ENCODE measurements around the gene CNPY4.

Gene CNPY4

DNA sequence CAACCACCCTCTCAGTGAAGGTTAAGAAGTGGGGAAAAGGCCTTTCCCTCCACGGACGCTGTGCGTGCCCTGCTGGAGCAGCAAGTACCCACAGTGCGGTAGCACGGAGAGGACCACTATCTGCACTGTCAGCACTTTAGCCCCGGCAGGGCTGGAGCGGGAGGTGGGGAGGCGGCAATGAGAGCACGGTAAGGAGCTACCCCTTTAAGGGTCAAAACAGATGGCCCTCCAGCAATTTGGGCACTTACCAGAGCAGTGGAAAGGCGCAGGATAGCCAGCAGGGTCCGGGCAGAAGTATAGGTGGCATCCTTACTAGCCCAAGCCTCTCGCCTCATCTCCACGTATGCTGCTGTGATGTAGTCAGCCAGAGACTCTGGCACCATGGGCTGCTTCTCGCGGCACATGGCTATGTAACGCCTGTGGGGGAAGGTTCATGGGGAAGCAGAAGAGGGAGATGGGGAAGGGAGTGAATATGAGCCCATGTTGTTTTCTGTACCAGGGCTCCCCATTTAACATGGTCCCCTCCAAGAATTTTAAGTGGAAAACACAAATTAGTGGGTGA lies 25.4 kb upstream of the CNPY4 start:
- TF ChIP-seq, protein P1, sequence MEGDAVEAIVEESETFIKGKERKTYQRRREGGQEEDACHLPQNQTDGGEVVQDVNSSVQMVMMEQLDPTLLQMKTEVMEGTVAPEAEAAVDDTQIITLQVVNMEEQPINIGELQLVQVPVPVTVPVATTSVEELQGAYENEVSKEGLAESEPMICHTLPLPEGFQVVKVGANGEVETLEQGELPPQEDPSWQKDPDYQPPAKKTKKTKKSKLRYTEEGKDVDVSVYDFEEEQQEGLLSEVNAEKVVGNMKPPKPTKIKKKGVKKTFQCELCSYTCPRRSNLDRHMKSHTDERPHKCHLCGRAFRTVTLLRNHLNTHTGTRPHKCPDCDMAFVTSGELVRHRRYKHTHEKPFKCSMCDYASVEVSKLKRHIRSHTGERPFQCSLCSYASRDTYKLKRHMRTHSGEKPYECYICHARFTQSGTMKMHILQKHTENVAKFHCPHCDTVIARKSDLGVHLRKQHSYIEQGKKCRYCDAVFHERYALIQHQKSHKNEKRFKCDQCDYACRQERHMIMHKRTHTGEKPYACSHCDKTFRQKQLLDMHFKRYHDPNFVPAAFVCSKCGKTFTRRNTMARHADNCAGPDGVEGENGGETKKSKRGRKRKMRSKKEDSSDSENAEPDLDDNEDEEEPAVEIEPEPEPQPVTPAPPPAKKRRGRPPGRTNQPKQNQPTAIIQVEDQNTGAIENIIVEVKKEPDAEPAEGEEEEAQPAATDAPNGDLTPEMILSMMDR (IDR thresholded peaks at IDR 0.05; ENCODE audit: insufficient read depth, low read length, poor library complexity, severe bottlenecking), result no peak
- H3K36me3 ChIP-seq (ENCODE audit: control insufficient read depth, insufficient read depth, low read length), result peaks cover 68% of the 10 kb centered on the region
- DNase-seq (ENCODE audit: extremely low read depth, insufficient read length), result no peak

DNA sequence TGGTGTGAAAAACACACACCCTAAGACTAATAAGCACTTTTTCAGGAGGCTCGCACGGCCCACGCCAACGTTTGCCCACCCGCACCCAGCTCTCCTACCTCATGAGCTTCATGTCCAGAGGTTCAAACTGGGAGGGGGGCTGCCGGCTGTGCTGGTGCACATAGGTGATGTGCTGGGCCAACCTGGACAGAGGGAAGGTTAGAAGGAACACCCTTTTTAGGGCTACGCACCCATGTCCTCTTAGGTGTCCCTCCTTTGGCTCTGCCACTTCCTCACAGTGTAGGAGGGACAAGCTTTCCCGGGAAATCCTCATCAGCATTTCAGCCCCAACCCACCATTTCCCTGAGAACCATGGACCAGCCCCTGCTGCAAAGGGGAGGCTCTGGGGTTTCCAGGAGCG lies 24.1 kb upstream of the CNPY4 start:
- TF ChIP-seq, protein P1 (IDR thresholded peaks at IDR 0.05; ENCODE audit: insufficient read depth, low read length, poor library complexity, severe bottlenecking), result no peak
- no peak for DNase-seq (ENCODE audit: extremely low read depth, insufficient read length)
- Histone ChIP-seq H3K36me3 (ENCODE audit: control insufficient read depth, insufficient read depth, low read length) (peaks cover 74% of the 10 kb centered on the region), H3K27me3 (replicated peaks; ENCODE audit: control insufficient read depth, insufficient read depth, low read length) (no peaks in the 10 kb centered on the region), H3K4me3 (replicated peaks; ENCODE audit: low read depth, low read length) (no peak overlapping the region)

More for the DNA sequence above, 25.4 kb upstream of the CNPY4 start:
- no peaks in the 10 kb centered on the region for H3K27me3 ChIP-seq (replicated peaks; ENCODE audit: control insufficient read depth, insufficient read depth, low read length)
- H3K4me3 ChIP-seq (replicated peaks; ENCODE audit: low read depth, low read length), result no peak overlapping the region

DNA sequence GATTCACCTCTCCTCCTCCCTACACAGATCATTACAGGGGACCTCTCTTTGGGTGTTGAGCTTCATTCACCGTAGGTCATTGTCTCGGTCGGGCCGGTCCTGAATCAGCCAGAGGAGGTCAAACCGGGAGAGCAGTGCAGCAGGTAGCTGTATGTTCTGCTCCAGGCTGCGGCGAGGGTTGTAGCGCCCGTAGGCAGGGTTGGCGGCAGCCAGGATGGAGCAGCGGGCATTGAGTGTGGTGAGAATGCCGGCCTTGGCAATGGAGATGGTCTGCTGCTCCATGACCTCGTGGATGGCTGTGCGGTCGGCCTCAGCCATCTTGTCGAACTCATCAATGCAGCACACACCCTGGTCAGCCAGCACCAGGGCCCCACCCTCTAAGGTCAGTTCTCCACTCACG lies 23.7 kb upstream of the CNPY4 start:
- no peak overlapping the region for H3K4me3 ChIP-seq (replicated peaks; ENCODE audit: low read depth, low read length)
- no peak for DNase-seq (ENCODE audit: extremely low read depth, insufficient read length)
- H3K27me3 ChIP-seq (replicated peaks; ENCODE audit: control insufficient read depth, insufficient read depth, low read length), result no peaks in the 10 kb centered on the region
- peaks cover 70% of the 10 kb centered on the region for H3K36me3 ChIP-seq (ENCODE audit: control insufficient read depth, insufficient read depth, low read length)
- TF ChIP-seq, protein P1 (IDR thresholded peaks at IDR 0.05; ENCODE audit: insufficient read depth, low read length, poor library complexity, severe bottlenecking), result no peak

DNA sequence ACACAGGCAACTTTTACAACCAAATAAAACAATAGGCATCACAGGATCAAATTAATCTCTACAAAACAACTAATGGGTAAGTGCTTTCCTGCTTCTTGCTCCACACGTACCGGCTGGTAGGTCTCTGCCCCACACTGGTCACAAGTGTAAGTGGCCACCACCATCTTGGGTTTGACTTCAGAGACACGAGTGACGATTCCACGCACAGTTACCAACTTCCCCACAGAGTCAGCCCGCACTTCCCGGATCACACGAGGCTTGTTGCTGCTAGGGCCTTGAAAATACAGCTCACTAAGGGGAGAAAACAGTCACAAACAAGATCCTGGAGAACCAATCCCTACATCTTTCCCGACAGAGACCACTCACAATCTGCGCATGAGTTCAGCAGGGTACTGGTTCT lies 20.5 kb upstream of the CNPY4 start:
- peaks cover 42% of the 10 kb centered on the region for H3K36me3 ChIP-seq (ENCODE audit: control insufficient read depth, insufficient read depth, low read length)
- TF ChIP-seq, protein P1 (IDR thresholded peaks at IDR 0.05; ENCODE audit: insufficient read depth, low read length, poor library complexity, severe bottlenecking), result no peak
- no peaks in the 10 kb centered on the region for H3K27me3 ChIP-seq (replicated peaks; ENCODE audit: control insufficient read depth, insufficient read depth, low read length)
- no peak for DNase-seq (ENCODE audit: extremely low read depth, insufficient read length)
- H3K4me3 ChIP-seq (replicated peaks; ENCODE audit: low read depth, low read length), result no peak overlapping the region

DNA sequence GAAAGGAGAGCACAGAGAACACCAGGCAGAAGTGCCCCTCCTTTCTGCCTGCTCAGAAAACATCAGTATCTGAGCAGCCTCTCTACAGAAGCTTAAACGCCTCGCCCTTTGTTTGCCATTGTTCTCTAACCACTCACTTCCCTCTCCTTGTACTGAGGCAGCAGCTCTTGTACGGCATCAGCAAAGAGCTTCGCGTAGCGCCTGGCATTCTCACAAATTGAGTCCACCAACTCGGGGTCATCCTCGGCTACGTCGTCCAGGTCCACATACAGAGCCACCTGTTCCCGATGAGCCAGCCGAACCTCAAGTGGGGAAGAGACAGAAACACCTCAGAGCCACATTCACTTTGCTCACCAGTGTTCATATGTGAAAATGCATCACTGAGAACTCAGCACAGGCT lies 20.0 kb upstream of the CNPY4 start:
- Histone ChIP-seq H3K4me3 (replicated peaks; ENCODE audit: low read depth, low read length) (peak overlapping the region; percentile 83), H3K27me3 (replicated peaks; ENCODE audit: control insufficient read depth, insufficient read depth, low read length) (no peaks in the 10 kb centered on the region), H3K36me3 (ENCODE audit: control insufficient read depth, insufficient read depth, low read length) (peaks cover 38% of the 10 kb centered on the region)
- TF ChIP-seq, protein P1 (IDR thresholded peaks at IDR 0.05; ENCODE audit: insufficient read depth, low read length, poor library complexity, severe bottlenecking), result no peak
- DNase-seq (ENCODE audit: extremely low read depth, insufficient read length), result no peak
